ENCODE measurements around the gene ENPEP.

GRCh38 chr4:110492522-110492921 is 16.6 kb downstream of the ENPEP start:
- TF ChIP-seq CTCF (conservative IDR thresholded peaks at IDR 0.05; ENCODE audit: low read depth, low read length) (no peak), EZH2 (IDR thresholded peaks at IDR 0.05; ENCODE audit: low read length, unreplicated experiment) (no peak), EZH2phosphoT487 (IDR thresholded peaks at IDR 0.05; ENCODE audit: borderline replicate concordance, low read length) (no peak)

Measured in PC-3 (cell line).